ENCODE measurements around the gene ZSCAN23.

DNA sequence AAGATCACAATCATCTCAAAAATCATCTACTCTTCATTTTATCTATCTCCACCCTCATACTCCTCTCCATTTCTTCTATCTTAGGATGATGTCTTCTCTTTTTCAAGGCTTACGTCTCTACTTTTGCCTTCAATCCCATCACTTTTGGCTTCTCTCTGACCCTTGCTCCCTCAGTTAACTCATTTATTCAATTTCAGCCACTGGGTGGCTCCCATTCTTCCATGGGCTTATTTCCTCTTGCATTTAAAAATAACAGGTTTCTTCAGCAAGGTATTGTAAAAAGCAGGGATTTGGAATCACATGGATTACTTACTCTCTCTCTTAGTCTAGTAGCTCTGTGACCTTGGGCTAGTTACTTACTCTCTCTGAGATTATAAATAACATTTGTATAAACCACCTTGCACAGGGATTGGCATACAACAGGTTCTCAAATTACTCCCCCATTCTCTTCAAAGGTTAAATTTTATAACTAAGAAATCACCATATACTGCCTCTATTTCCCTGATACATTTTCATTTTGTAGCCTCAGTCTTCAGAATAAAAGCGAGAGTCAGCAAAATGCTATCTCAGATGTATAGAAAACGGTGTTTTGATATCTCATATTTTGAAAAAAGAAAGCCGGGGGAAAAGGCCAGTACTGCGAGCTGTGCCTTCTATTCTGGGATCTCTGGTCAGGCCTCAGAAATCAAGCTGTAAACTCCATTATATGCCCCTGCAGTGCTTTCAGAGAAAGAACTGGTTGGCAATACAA is 49.2 kb downstream of the ZSCAN23 start:
- TF ChIP-seq EGR1 (IDR thresholded peaks at IDR 0.05) (no peak), CEBPB (IDR thresholded peaks at IDR 0.05) (no peak), REST (IDR thresholded peaks at IDR 0.05; ENCODE audit: low read depth) (no peak), YY1 (IDR thresholded peaks at IDR 0.05; ENCODE audit: low read depth) (no peak), MAX (IDR thresholded peaks at IDR 0.05) (no peak), TAF1 (IDR thresholded peaks at IDR 0.05; ENCODE audit: low read depth) (no peak), NFIC (IDR thresholded peaks at IDR 0.05) (no peak), EP300 (IDR thresholded peaks at IDR 0.05; ENCODE audit: borderline replicate concordance) (no peak), FOXM1 (IDR thresholded peaks at IDR 0.05; ENCODE audit: borderline replicate concordance, low read depth) (no peak), RAD21 (IDR thresholded peaks at IDR 0.05; ENCODE audit: low read depth) (no peak), CREB1 (IDR thresholded peaks at IDR 0.05; ENCODE audit: low read depth) (no peak)

Measured in Ishikawa (cell line).